Fibroblast of the aortic adventitia (primary cell): ENCODE measurements around the gene SLC22A8. TPM values are rescaled to one million over a fixed set of nuclear protein-coding genes. Genes with fewer than 3 reads are reported as not detected.
A peak's percentile ranks its signal among the peaks of the same experiment; 100 is the strongest.
"Not testable (repeated sequence)": the region's sequence is repeated elsewhere in the genome, so short reads cannot be mapped to it uniquely, and the experiment has no call there.

Experiments used
- DNase-seq: peaks from one replicate; pipeline ENCODE4 v3.0.0-alpha.2; 2010; ENCODE audit warnings: low read depth
- H3K4me3 ChIP-seq: 2 replicates; pipeline ENCODE4 v1.5.1; 2011; ENCODE audit warnings: low read depth, mild to moderate bottlenecking, control low read depth, low read length, moderate library complexity
- total RNA-seq: library from RNA; depleted of rRNA; stranded (reverse); fragments of >200 nt; gene quantifications from 2 replicates; pipeline ENCODE4 v1.2.3, GENCODE V29; 2012; ENCODE audit warnings: low replicate concordance
- TF ChIP-seq, protein P1 (sequence below): IDR thresholded peaks from 2 replicates; pipeline ENCODE4 v1.5.1; 2011; ENCODE audit warnings: mild to moderate bottlenecking, low read length, control low read depth, inconsistent platforms; ENCODE audit not compliant: insufficient read depth

SLC22A8 gene, protein sequence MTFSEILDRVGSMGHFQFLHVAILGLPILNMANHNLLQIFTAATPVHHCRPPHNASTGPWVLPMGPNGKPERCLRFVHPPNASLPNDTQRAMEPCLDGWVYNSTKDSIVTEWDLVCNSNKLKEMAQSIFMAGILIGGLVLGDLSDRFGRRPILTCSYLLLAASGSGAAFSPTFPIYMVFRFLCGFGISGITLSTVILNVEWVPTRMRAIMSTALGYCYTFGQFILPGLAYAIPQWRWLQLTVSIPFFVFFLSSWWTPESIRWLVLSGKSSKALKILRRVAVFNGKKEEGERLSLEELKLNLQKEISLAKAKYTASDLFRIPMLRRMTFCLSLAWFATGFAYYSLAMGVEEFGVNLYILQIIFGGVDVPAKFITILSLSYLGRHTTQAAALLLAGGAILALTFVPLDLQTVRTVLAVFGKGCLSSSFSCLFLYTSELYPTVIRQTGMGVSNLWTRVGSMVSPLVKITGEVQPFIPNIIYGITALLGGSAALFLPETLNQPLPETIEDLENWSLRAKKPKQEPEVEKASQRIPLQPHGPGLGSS
- not detected in 2 replicates for total RNA-seq

DNA sequence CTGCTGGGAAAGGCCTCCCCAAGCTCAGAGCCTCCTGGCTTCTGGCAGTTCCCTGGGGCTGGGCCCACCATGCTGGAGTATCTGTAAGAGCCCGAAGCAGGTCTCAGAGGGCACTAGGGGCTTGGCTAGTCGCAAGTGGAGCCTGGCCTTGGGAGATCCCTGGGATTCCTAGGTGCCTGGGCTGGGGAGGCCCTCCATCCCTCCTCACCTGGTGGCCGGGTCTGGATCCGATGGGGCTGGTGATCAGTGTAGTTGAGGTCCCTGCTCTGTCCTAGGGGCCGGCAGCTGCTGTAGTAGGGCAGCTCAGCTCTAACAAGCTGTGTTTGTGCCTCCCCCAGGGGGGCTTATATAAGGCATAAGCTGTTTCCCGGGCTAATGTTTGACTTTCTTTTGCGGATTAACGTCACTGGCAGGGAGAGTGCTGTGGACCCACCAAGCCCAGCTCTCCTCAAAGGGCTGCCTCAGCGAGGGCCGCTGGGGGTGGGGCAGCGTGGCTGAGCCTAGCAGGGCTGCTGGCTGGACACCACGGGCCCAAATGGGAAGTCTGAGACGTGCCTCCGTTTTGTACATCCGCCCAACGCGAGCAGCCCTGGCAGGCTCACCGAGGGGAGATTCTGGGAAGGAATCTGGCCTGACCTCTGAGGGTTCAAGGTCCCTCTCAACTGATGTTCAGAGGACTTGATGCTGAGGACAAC lies at the start of gene SLC22A8:
Gene SLC22A8 (minus strand): TSS at position 321 of the 695 bp plus-strand sequence. CDS start 883 bp downstream, outside the sequence.
- no peak within 1 kb of the TSS for H3K4me3 ChIP-seq
- TF ChIP-seq, protein P1, sequence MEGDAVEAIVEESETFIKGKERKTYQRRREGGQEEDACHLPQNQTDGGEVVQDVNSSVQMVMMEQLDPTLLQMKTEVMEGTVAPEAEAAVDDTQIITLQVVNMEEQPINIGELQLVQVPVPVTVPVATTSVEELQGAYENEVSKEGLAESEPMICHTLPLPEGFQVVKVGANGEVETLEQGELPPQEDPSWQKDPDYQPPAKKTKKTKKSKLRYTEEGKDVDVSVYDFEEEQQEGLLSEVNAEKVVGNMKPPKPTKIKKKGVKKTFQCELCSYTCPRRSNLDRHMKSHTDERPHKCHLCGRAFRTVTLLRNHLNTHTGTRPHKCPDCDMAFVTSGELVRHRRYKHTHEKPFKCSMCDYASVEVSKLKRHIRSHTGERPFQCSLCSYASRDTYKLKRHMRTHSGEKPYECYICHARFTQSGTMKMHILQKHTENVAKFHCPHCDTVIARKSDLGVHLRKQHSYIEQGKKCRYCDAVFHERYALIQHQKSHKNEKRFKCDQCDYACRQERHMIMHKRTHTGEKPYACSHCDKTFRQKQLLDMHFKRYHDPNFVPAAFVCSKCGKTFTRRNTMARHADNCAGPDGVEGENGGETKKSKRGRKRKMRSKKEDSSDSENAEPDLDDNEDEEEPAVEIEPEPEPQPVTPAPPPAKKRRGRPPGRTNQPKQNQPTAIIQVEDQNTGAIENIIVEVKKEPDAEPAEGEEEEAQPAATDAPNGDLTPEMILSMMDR, result no peak
- DNase-seq, result no peak

DNA sequence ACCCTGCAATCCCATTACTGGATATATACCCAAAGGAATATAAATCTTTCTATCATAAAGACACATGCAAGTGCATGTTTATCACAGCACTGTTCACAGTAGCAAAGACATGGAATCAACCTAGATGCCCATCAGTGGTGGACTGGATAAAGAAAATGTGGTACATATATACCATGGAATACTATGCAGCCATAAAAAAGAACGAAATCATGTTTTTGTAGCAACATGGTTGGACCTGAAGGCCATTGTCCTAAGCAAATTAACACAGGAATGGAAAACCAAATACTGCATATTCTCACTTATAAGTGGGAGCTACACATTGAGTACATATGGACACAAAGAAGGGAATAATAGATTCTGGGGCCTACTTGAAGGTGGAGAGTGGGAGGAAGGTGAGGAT lies 30.6 kb upstream of the SLC22A8 start:
- not testable (repeated sequence) for H3K4me3 ChIP-seq, DNase-seq

DNA sequence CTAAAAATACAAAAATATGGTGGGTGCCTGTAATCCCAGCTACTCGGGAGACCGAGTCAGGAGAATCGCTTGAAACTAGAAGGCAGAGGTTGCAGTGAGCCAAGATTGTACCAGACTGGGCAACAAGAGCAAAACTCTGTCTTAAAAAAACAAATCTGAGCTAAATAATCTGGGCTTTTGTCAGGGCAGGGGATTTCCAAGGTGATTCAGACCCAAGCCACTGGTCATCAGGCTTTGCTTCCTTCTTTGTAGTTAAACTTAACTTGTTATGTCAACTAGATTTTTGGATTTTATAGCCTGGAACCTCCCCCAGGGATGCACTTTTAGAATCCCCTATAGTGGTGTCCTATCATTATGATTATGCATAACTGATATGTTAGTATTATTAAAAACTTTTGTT lies 27.0 kb upstream of the SLC22A8 start:
- TF ChIP-seq, protein P1, result no peak
- no peak overlapping the region for H3K4me3 ChIP-seq
- no peak for DNase-seq

DNA sequence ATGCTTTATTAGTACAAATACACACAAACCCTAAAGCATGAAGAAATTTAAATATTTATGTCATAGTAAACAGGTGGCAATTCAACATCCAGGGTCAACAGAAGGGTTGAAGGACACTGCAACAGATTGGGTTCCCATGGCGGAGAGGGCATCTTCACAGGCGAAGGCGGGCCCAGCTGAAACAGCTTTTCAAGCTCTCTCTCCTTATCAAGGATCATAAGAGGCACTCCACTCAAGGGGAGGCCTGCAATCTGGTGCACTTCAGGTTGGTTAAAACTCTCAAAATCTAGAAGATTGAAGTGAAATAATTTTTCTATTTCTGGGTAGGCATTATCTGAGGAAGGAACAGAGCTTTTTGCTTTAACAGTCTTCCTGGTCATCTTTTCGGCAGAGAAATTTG lies 16.8 kb upstream of the SLC22A8 start:
- no peak overlapping the region for H3K4me3 ChIP-seq
- DNase-seq, result no peak
- TF ChIP-seq, protein P1, result no peak

DNA sequence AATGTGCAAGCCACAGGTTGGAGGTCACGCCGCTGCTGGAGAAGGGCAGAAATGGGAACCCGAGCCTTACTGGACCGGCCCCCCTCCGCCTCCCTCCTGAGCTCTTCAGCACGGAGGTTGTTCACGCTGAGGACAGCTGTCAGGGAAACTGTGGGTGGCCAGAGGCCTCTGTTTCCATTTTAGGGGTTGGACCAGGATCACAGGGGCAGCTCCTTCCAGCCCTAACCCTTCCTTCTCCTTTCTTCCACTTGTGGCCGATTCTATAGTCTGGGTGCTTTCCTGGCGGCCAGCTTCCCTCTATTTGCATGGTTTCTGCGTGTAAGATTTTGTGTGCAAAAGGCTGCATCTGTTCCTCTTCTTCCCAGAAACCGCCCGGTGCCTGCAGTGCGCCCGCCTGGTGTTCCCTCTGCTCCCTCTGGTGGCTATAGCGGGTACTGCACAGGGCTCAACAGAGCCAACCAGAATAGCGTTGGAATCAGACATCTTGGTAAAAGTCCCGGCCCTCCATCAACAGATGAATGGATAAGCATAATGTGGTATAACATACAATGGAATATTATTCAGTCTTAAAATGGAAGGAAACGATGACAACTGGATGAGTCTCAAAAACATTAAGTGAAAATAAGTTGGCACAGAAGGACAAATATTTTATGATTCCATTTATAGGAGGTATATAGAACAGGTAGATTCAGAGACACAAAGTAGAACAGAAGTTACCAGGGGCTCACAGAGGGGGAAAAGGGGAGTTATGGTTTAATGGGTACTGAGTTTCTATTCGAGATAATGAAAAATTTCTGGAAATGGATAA lies 8.4 kb upstream of the SLC22A8 start:
- DNase-seq, result peak; percentile 75
- TF ChIP-seq, protein P1, result peak; percentile 100
- H3K4me3 ChIP-seq, result no peak overlapping the region

DNA sequence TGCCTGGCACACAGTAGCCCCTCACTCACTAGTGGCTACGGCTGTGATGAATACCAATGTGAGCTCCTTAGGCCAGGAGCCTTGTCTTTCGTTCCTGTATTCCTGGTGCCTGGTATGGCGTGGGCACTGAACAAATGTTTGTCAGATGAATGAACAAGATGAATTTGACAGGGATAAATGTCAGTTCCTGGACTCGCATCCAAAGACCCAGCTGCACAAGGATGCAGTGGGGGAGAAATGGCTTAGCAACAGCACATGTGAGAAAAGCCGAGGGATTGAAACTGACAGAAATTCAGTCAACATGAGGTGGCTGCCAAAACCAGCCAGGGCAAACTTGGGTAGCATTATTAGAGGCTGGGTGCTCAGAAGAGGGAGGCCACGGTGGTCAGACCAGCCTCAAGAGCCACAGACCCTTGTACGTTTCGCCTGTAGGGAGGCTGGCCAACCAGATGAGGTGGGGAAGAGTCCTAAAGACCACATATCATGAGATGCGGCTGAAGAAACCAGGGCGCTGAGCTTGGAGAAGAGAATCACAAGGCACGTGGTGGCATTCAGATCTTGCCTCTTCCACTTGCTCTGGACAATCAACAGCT lies 7.7 kb upstream of the SLC22A8 start:
- no peak for DNase-seq
- H3K4me3 ChIP-seq, result no peak overlapping the region
- TF ChIP-seq, protein P1, result no peak
